ENCODE results near the gene TICRR.
A peak's percentile ranks its signal among the peaks of the same experiment; 100 is the strongest.

The TICRR gene

DNA sequence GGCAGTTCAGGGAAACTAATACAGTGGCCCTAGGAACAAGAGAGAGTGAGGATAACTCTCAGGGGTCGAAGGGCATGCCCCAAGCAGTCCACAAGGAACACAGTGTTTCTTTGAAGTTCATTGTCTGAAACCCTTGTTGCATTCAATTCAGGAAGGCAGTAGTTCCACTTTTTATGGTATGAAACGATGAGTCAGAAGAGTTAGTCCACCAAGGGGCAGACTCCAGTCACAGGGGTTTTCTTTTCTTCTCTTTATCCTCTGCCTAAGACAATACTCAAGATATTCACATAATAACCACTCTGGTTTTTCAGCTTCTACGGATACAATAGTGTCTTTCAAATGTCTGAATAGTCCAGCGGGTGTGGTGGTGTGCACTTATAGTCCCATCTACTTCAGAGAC is 23.7 kb upstream of the TICRR start:
- TF ChIP-seq, protein P1, sequence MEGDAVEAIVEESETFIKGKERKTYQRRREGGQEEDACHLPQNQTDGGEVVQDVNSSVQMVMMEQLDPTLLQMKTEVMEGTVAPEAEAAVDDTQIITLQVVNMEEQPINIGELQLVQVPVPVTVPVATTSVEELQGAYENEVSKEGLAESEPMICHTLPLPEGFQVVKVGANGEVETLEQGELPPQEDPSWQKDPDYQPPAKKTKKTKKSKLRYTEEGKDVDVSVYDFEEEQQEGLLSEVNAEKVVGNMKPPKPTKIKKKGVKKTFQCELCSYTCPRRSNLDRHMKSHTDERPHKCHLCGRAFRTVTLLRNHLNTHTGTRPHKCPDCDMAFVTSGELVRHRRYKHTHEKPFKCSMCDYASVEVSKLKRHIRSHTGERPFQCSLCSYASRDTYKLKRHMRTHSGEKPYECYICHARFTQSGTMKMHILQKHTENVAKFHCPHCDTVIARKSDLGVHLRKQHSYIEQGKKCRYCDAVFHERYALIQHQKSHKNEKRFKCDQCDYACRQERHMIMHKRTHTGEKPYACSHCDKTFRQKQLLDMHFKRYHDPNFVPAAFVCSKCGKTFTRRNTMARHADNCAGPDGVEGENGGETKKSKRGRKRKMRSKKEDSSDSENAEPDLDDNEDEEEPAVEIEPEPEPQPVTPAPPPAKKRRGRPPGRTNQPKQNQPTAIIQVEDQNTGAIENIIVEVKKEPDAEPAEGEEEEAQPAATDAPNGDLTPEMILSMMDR (IDR thresholded peaks at IDR 0.05; ENCODE audit: borderline replicate concordance, insufficient read depth, low read depth, low read length), result no peak

GRCh38 chr15:89553632-89554031 is 21.6 kb upstream of the TICRR start:
- H3K4me3 ChIP-seq (ENCODE audit: low read depth, low read length), result no peak overlapping the region
- TF ChIP-seq, protein P1 (IDR thresholded peaks at IDR 0.05; ENCODE audit: borderline replicate concordance, insufficient read depth, low read depth, low read length), result no peak

More for the DNA sequence above, 23.7 kb upstream of the TICRR start:
- H3K4me3 ChIP-seq (ENCODE audit: low read depth, low read length), result no peak overlapping the region

DNA sequence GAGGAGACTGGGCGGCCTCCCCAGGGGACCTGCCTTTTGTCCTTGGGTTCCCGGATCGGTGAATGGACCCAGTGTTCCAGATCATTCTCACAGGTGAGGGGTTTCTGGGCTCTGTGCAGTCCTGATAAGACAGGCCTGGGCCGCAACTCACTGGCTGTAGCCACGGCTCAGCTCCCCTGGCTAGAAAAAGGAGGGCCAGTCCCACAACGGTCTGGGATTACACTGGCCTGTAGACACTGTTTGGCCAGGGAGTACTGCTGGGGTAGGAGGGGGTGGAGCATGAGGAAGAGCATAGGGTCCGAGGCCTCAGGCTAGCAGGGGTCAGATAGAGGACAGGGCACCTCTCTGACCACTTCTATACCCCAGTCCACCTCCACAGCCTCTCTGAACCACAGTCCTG is 21.0 kb upstream of the TICRR start:
- TF ChIP-seq, protein P1 (IDR thresholded peaks at IDR 0.05; ENCODE audit: borderline replicate concordance, insufficient read depth, low read depth, low read length), result no peak

GRCh38 chr15:89555768-89556167 is 19.5 kb upstream of the TICRR start:
- no peak overlapping the region for H3K4me3 ChIP-seq (ENCODE audit: low read depth, low read length)
- TF ChIP-seq, protein P1 (IDR thresholded peaks at IDR 0.05; ENCODE audit: borderline replicate concordance, insufficient read depth, low read depth, low read length), result no peak

More for the DNA sequence above, 21.0 kb upstream of the TICRR start:
- H3K4me3 ChIP-seq (ENCODE audit: low read depth, low read length), result no peak overlapping the region

GRCh38 chr15:89556413-89557262 is 18.6 kb upstream of the TICRR start:
- TF ChIP-seq, protein P1 (IDR thresholded peaks at IDR 0.05; ENCODE audit: borderline replicate concordance, insufficient read depth, low read depth, low read length), result peak; percentile 61; the same call in 1 of the 2 replicates

DNA sequence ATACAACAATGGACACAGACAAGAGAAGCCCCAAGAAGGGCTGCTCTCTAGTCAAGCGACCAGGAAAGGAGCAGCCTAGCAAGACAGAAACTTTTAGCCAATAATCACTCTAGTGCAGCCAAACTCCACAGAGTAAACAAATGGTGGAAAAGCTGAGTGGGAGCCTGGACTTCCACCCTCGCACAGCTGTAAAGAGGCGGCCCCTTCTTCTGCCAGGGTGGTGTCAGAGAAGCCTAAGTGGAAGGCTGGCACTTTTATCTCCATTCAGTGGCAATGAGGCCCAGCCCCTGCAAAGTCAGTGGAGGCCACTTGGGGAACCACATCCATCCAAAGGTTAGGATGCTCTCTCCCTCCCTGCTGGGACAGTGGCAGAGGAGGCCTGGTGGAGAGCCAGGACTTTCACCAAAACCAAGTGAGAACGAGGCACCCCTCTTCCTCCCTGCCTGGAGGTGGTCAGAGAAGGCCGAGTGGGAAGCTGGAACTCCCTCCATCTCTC is 15.5 kb upstream of the TICRR start:
- TF ChIP-seq, protein P1 (IDR thresholded peaks at IDR 0.05; ENCODE audit: borderline replicate concordance, insufficient read depth, low read depth, low read length), result no peak
- H3K4me3 ChIP-seq (ENCODE audit: low read depth, low read length), result no peak overlapping the region

More at GRCh38 chr15:89556413-89557262, 18.6 kb upstream of the TICRR start:
- no peak overlapping the region for H3K4me3 ChIP-seq (ENCODE audit: low read depth, low read length)

GRCh38 chr15:89566181-89566580 is 9.1 kb upstream of the TICRR start:
- TF ChIP-seq, protein P1 (IDR thresholded peaks at IDR 0.05; ENCODE audit: borderline replicate concordance, insufficient read depth, low read depth, low read length), result no peak

More at GRCh38 chr15:89566181-89566580, 9.1 kb upstream of the TICRR start:
- no peak overlapping the region for H3K4me3 ChIP-seq (ENCODE audit: low read depth, low read length)

Data from GM12875 (cell line).